ENCODE measurements around the gene SARNP. TPM values are rescaled to one million over a fixed set of nuclear protein-coding genes. Genes with fewer than 3 reads are reported as not detected.

SARNP gene
- total RNA-seq, 3 donors from 2014 or later = 38.7 to 45.9 (median 41.3) TPM

GRCh38 chr12:55707841-55708694, 109.5 kb downstream of the SARNP start, which contains the start of gene ITGA7:
Gene ITGA7, minus strand, starts transcription at chr12:55707904. Its CDS starts 222 bp downstream, at chr12:55707682.
- DNase-seq = peak; percentile 71 to 84 (median 81)
- TF ChIP-seq CTCF (IDR thresholded peaks at IDR 0.05) = no peak
- no peaks in the 10 kb centered on the region for H3K9me3 ChIP-seq
- peak; percentile 75 for ATAC-seq
- peaks cover 15% of the 10 kb centered on the region for H3K4me1 ChIP-seq (ENCODE audit: low read depth)
- H3K4me3 ChIP-seq = no peak within 1 kb of the TSS
- H3K36me3 ChIP-seq (ENCODE audit: low read depth) = no peaks in the 10 kb centered on the region
- intact Hi-C loops (cut with DNase I, micrococcal nuclease) = no loop called here

Other genes with a start within 250 kb of the SARNP start
- gene OR2AP1, start 245.3 kb downstream of the SARNP start, total RNA-seq = not detected
- gene OR10P1, start 180.8 kb downstream of the SARNP start, total RNA-seq = not detected
- gene ITGA7, start 109.8 kb downstream of the SARNP start, total RNA-seq = 100 to 1,000 TPM in 1 of 3 donors, 10 to 100 TPM in 2; 16.5 to 449 (median 46.0) TPM
- gene BLOC1S1, start 101.7 kb downstream of the SARNP start, total RNA-seq = 100 to 1,000 TPM; 201 to 285 (median 241) TPM
- 10 to 100 TPM; 21.5 to 48.1 (median 35.8) TPM for gene RDH5, start 97.3 kb downstream of the SARNP start, total RNA-seq
- 1,000 to 10,000 TPM in 2 of 3 donors, 100 to 1,000 TPM in 1; 992 to 1,177 (median 1,016) TPM for gene CD63, start 88.7 kb downstream of the SARNP start, total RNA-seq
- gene GDF11, start 74.6 kb downstream of the SARNP start, total RNA-seq = 10 to 100 TPM in 1 of 3 donors, 1 to 10 TPM in 2; 1.0 to 13.8 (median 2.8) TPM
- gene ORMDL2, start 317 bp upstream of the SARNP start, total RNA-seq = 10 to 100 TPM; 42.1 to 97.8 (median 74.2) TPM
- gene DNAJC14, start 11.9 kb upstream of the SARNP start, total RNA-seq = 10 to 100 TPM; 26.6 to 30.8 (median 27.7) TPM
- 1 to 10 TPM; 1.7 to 6.6 (median 5.0) TPM for gene MMP19, start 25.2 kb upstream of the SARNP start, total RNA-seq
- 10 to 100 TPM; 29.7 to 48.8 (median 45.7) TPM for gene PYM1, start 110.2 kb upstream of the SARNP start, total RNA-seq
- gene DGKA, start 113.4 kb upstream of the SARNP start, total RNA-seq = 100 to 1,000 TPM in 1 of 3 donors, 10 to 100 TPM in 2; 82.6 to 148 (median 97.0) TPM
- 1 to 10 TPM; 1.3 to 4.4 (median 3.4) TPM for gene PMEL, start 148.3 kb upstream of the SARNP start, total RNA-seq
- 10 to 100 TPM; 17.1 to 22.1 (median 20.8) TPM for gene CDK2, start 149.1 kb upstream of the SARNP start, total RNA-seq
- gene RAB5B, start 156.4 kb upstream of the SARNP start, total RNA-seq = 100 to 1,000 TPM; 131 to 179 (median 173) TPM
- gene SUOX, start 179.6 kb upstream of the SARNP start, total RNA-seq = 10 to 100 TPM; 29.2 to 32.0 (median 30.4) TPM
- 1 to 10 TPM; 3.5 to 9.1 (median 7.2) TPM for gene IKZF4, start 203.3 kb upstream of the SARNP start, total RNA-seq
- gene RPS26, start 224.2 kb upstream of the SARNP start, total RNA-seq = 10 to 100 TPM; 28.8 to 81.1 (median 34.5) TPM

Measured in mucosa of descending colon (tissue), 3 donors.